C4-2B (cell line): Measurements from ENCODE around the gene BMPR1B.

ENCODE experiments used
- CTCF ChIP-seq: fragments of 450-650 bp; conservative IDR thresholded peaks from 2 replicates; pipeline ENCODE4 v1.5.1; 2017; ENCODE audit warnings: mild to moderate bottlenecking
- ZFX ChIP-seq: fragments of 450-650 bp; IDR thresholded peaks from 2 replicates; pipeline ENCODE4 v1.6.1; 2017

GRCh38 chr4:94887027-94887426, 129.3 kb downstream of the BMPR1B start:
- TF ChIP-seq CTCF (no peak), ZFX (no peak)
